SK-N-SH (cell line): ENCODE measurements around the gene SYNJ1. TPM values are rescaled to one million over a fixed set of nuclear protein-coding genes. Genes with fewer than 3 reads are reported as not detected.
A peak's percentile ranks its signal among the peaks of the same experiment; 100 is the strongest.

Experiments
- CTCF ChIA-PET: fragments of 300-600, 350-600 bp; formaldehyde crosslinking; extraction: SDS; loops from one replicate; lab custom pipeline; 2021; lab: Yijun Ruan, JAX
- POLR2A ChIA-PET: fragments of 350-600 bp; sonication (Branson Sonifier 250); formaldehyde crosslinking; extraction: SDS; loops from one replicate; lab custom pipeline; 2020; ENCODE audit warnings: antibody characterized with exemption, inconsistent platforms; lab: Yijun Ruan, JAX
- DNase-seq: peaks from one replicate; pipeline ENCODE4 v3.0.0; 2012
- H2AFZ ChIP-seq: fragments of 200-600 bp; sonication (generic); 2 replicates; pipeline ENCODE4 v1.8.1; 2016; ENCODE audit warnings: antibody characterized with exemption, mild to moderate bottlenecking, low read depth
- H3F3A ChIP-seq: fragments of 200-600 bp; sonication (generic); replicated peaks from 2 replicates; pipeline ENCODE3; 2016; ENCODE audit warnings: antibody characterized with exemption, mild to moderate bottlenecking; ENCODE audit not compliant: insufficient read depth
- H3K27ac ChIP-seq, 2 experiments: fragments of 200-500 bp in 1 of 2; fragments of 200-600 bp in 1 of 2; sonication (Bioruptor generic) in 1 of 2; sonication (generic), shearing (Covaris generic) in 1 of 2; 2 replicates each; pipeline versions ENCODE4 v1.5.1 to v1.6.1; 2014 to 2016; ENCODE audit warnings: low read depth in 2 of 2, inconsistent platforms in 1 of 2, low read length in 1 of 2, mild to moderate bottlenecking in 1 of 2, mixed read lengths in 1 of 2
- H3K27me3 ChIP-seq: fragments of 200-600 bp; sonication (generic), shearing (Covaris generic); 2 replicates; pipeline ENCODE4 v1.6.1; 2016; ENCODE audit warnings: mixed run types; ENCODE audit not compliant: insufficient read depth
- H3K36me3 ChIP-seq, 2 experiments: fragments of 200-500 bp in 1 of 2; fragments of 200-600 bp in 1 of 2; sonication (Bioruptor generic) in 1 of 2; sonication (generic) in 1 of 2; replicated peaks in 1 of 2; 2 replicates each; pipeline versions ENCODE3 to v1.5.1; 2014 to 2016; ENCODE audit warnings: low read length in 1 of 2, mild to moderate bottlenecking in 1 of 2; ENCODE audit not compliant: insufficient read depth in 2 of 2, control insufficient read depth in 1 of 2
- H3K4me1 ChIP-seq, 2 experiments: fragments of 200-500 bp in 1 of 2; fragments of 200-600 bp in 1 of 2; sonication (Bioruptor generic) in 1 of 2; sonication (generic), shearing (Covaris generic) in 1 of 2; 2 replicates each; pipeline versions ENCODE4 v1.5.1 to v1.6.1; 2014 to 2016; ENCODE audit warnings: low read depth in 1 of 2, low read length in 1 of 2, mixed run types in 1 of 2; ENCODE audit not compliant: insufficient read depth in 2 of 2, control insufficient read depth in 1 of 2
- H3K4me2 ChIP-seq: fragments of 200-600 bp; sonication (generic), shearing (Covaris generic); 2 replicates; pipeline ENCODE4 v1.6.1; 2017; ENCODE audit warnings: mixed run types
- H3K4me3 ChIP-seq, 2 experiments: fragments of 200-500 bp in 1 of 2; fragments of 200-600 bp in 1 of 2; sonication (Bioruptor generic) in 1 of 2; sonication (generic), shearing (Covaris generic) in 1 of 2; 2 replicates each; pipeline versions ENCODE4 v1.5.1 to v1.8.1; 2014 to 2016; ENCODE audit warnings: low read depth in 2 of 2, inconsistent platforms in 1 of 2, low read length in 1 of 2, mild to moderate bottlenecking in 1 of 2, mixed read lengths in 1 of 2, moderate library complexity in 1 of 2
- H3K79me2 ChIP-seq: fragments of 200-600 bp; sonication (generic); 2 replicates; pipeline ENCODE4 v1.8.1; 2017; ENCODE audit warnings: mild to moderate bottlenecking; ENCODE audit not compliant: insufficient read depth
- H3K9ac ChIP-seq: fragments of 200-600 bp; sonication (generic); 2 replicates; pipeline ENCODE4 v1.6.1; 2017; ENCODE audit warnings: mixed run types
- H3K9me2 ChIP-seq: fragments of 200-600 bp; sonication (generic); 2 replicates; pipeline ENCODE4 v1.6.1; 2017; ENCODE audit warnings: mixed run types
- H3K9me3 ChIP-seq: fragments of 200-600 bp; sonication (generic); 2 replicates; pipeline ENCODE4 v1.6.1; 2017; ENCODE audit warnings: mixed run types, mild to moderate bottlenecking, moderate library complexity
- H4K20me1 ChIP-seq: fragments of 200-600 bp; sonication (generic); 2 replicates; pipeline ENCODE4 v1.6.1; 2017; ENCODE audit warnings: mild to moderate bottlenecking, mixed run types; ENCODE audit not compliant: insufficient read depth
- CHD2 ChIP-seq: fragments of 150-350 bp; IDR thresholded peaks from 2 replicates; pipeline ENCODE4 v1.6.1; 2018; ENCODE audit warnings: low read length; ENCODE audit not compliant: partially characterized antibody
- CTCF ChIP-seq: fragments of 200-600 bp; sonication (generic); IDR thresholded peaks from 2 replicates; pipeline ENCODE4 v1.6.1; 2017; ENCODE audit warnings: antibody characterized with exemption, mild to moderate bottlenecking, moderate library complexity
- ELF1 ChIP-seq: IDR thresholded peaks from 2 replicates; pipeline ENCODE4 v1.4.0; 2012
- EP300 ChIP-seq, 2 experiments: IDR thresholded peaks; 2 replicates each; pipeline versions ENCODE4 v1.4.0 to v1.6.1; 2012; ENCODE audit warnings: borderline replicate concordance in 1 of 2, low read depth in 1 of 2, low read length in 1 of 2
- FOXJ3 ChIP-seq: sonication (generic); formaldehyde crosslinking; IDR thresholded peaks from 2 replicates; pipeline ENCODE4 v1.5.1; 2020; ENCODE audit warnings: mild to moderate bottlenecking, missing genetic modification reagents
- FOXM1 ChIP-seq: IDR thresholded peaks from 2 replicates; pipeline ENCODE4 v1.4.0; 2012; ENCODE audit warnings: low read depth, mild to moderate bottlenecking
- GABPA ChIP-seq: IDR thresholded peaks from 2 replicates; pipeline ENCODE4 v1.4.0; 2012; ENCODE audit warnings: low read depth, mild to moderate bottlenecking
- GATA2 ChIP-seq: sonication (generic); formaldehyde crosslinking; IDR thresholded peaks from 2 replicates; pipeline ENCODE4 v1.5.0; 2020; ENCODE audit warnings: mild to moderate bottlenecking, missing genetic modification reagents
- NFIC ChIP-seq: IDR thresholded peaks from 2 replicates; pipeline ENCODE4 v1.4.0; 2012; ENCODE audit warnings: borderline replicate concordance
- NRF1 ChIP-seq: IDR thresholded peaks from 2 replicates; pipeline ENCODE4 v1.6.1; 2012; ENCODE audit warnings: low read depth, mild to moderate bottlenecking, low read length
- PBX3 ChIP-seq: IDR thresholded peaks from 2 replicates; pipeline ENCODE4; 2012
- RAD21 ChIP-seq: IDR thresholded peaks from 2 replicates; pipeline ENCODE4 v1.6.1; 2012; ENCODE audit warnings: mild to moderate bottlenecking, low read length
- RCOR1 ChIP-seq: fragments of 150-350 bp; IDR thresholded peaks from 2 replicates; pipeline ENCODE4 v1.6.1; 2017; ENCODE audit warnings: antibody characterized with exemption, low read length
- RXRA ChIP-seq: IDR thresholded peaks from 2 replicates; pipeline ENCODE4 v1.4.0; 2012; ENCODE audit warnings: low read depth, mild to moderate bottlenecking, borderline replicate concordance
- SIN3A ChIP-seq: IDR thresholded peaks from 2 replicates; pipeline ENCODE4 v1.6.1; 2012; ENCODE audit warnings: low read depth, mild to moderate bottlenecking, low read length, moderate library complexity, borderline replicate concordance
- SMC3 ChIP-seq: IDR thresholded peaks from 2 replicates; pipeline ENCODE4 v1.6.1; 2012; ENCODE audit warnings: low read depth, low read length, improper control_type of control experiment
- TCF12 ChIP-seq: IDR thresholded peaks from 2 replicates; pipeline ENCODE4 v1.4.0; 2012
- TEAD4 ChIP-seq: IDR thresholded peaks from 2 replicates; pipeline ENCODE4 v1.4.0; 2012; ENCODE audit warnings: mild to moderate bottlenecking, borderline replicate concordance; ENCODE audit not compliant: insufficient read depth
- USF1 ChIP-seq: IDR thresholded peaks from 2 replicates; pipeline ENCODE4 v1.4.0; 2012; ENCODE audit warnings: low read depth, borderline replicate concordance
- USF2 ChIP-seq: fragments of 150-350 bp; IDR thresholded peaks from 2 replicates; pipeline ENCODE4 v1.6.1; 2017; ENCODE audit warnings: antibody characterized with exemption, low read length, low read depth, borderline replicate concordance
- YY1 ChIP-seq: IDR thresholded peaks from 2 replicates; pipeline ENCODE4 v1.4.0; 2012; ENCODE audit warnings: low read depth, mild to moderate bottlenecking
- WGBS: methylation state at CpG from one replicate; pipeline ENCODE4 v1.1.6; 2017; ENCODE audit warnings: low lambda C conversion rate; 5-methylcytosine and 5-hydroxymethylcytosine counted together
- polyA plus RNA-seq, 3 experiments: library from polyadenylated mRNA; depleted of rRNA; stranded (reverse); fragments of >200 nt; gene quantifications; 2 replicates each; pipeline ENCODE4 v1.2.3, GENCODE V29; 2012

The SYNJ1 gene
- polyA plus RNA-seq, 1 of the 3 experiments (the other 2 are of a cell fraction) = 3.3 TPM

GRCh38 chr21:32612999-32613337, 114.8 kb downstream of the SYNJ1 start:
- peak overlapping the region; percentile 97 for H3K9ac ChIP-seq
- H3K79me2 ChIP-seq = peaks cover 31% of the 10 kb centered on the region
- peak overlapping the region; percentile 97 for H3K4me2 ChIP-seq
- H3K27me3 ChIP-seq = no peaks in the 10 kb centered on the region
- CTCF ChIA-PET = interaction anchor here (0.6 to 3.0 kb wide), 5 partner anchors 12 to 242 kb away, joined by 3 to 18 read pairs (median 3); no protein-coding TSS in a partner anchor
- no peak for TF ChIP-seq USF2
- TF ChIP-seq SIN3A = no peak
- 0 out of 2 replicates have a peak, but pooled peaks have one; percentile 6 for TF ChIP-seq TEAD4
- TF ChIP-seq RCOR1 = no peak
- H3K36me3 ChIP-seq = peaks cover 8 to 11% of the 10 kb centered on the region in 2 experiments
- POLR2A ChIA-PET = interaction anchor here (0.8 to 1.6 kb wide), 3 partner anchors 12 to 115 kb away, joined by 3 to 5 read pairs (median 4); partner anchors contain the start of gene SYNJ1
- peaks cover 3 to 8% of the 10 kb centered on the region in 2 experiments; a peak in 3 of 4 replicates for H3K4me1 ChIP-seq
- H3F3A ChIP-seq = peaks cover 25% of the 10 kb centered on the region
- under 1% methylated on average over 15 of the region's 15 CpGs for WGBS
- peak overlapping the region; percentile 97 for H2AFZ ChIP-seq
- no peak for DNase-seq
- H3K9me2 ChIP-seq = no peaks in the 10 kb centered on the region
- H3K4me3 ChIP-seq = peak overlapping the region; percentile 90 to 98
- peak overlapping the region; percentile 98 to 100 for H3K27ac ChIP-seq
- H3K9me3 ChIP-seq = no peaks in the 10 kb centered on the region
- no peaks in the 10 kb centered on the region for H4K20me1 ChIP-seq

- ChIA-PET CTCF (interaction anchor here (0.6 to 3.0 kb wide), 6 partner anchors 12 to 241 kb away, joined by 3 to 18 read pairs (median 3); partner anchors contain the start of gene SYNJ1), POLR2A (interaction anchor here (0.6 to 1.6 kb wide), 4 partner anchors 11 to 159 kb away, joined by 3 to 5 read pairs (median 4); partner anchors contain the start of genes PAXBP1 and SYNJ1)
- H3K9ac ChIP-seq = peak within 1 kb of the TSS; percentile 97
- peaks cover 3 to 8% of the 10 kb centered on the region in 2 experiments; a peak in 3 of 4 replicates for H3K4me1 ChIP-seq
- H3K27me3 ChIP-seq = no peaks in the 10 kb centered on the region
- peaks cover 13 to 17% of the 10 kb centered on the region in 2 experiments for H3K36me3 ChIP-seq
- under 1% methylated on average over 36 of the region's 81 CpGs for WGBS
- peak within 1 kb of the TSS; percentile 97 for H2AFZ ChIP-seq
- H3K9me3 ChIP-seq = no peaks in the 10 kb centered on the region
- peak within 1 kb of the TSS; percentile 97 for H3K4me2 ChIP-seq
- peak within 1 kb of the TSS; percentile 98 to 100 for H3K27ac ChIP-seq
- no peaks in the 10 kb centered on the region for H3K9me2 ChIP-seq
- DNase-seq = peak; percentile 90
- peaks cover 25% of the 10 kb centered on the region for H3F3A ChIP-seq
- H3K79me2 ChIP-seq = peaks cover 31% of the 10 kb centered on the region
- peak within 1 kb of the TSS; percentile 90 to 98 for H3K4me3 ChIP-seq
- no peaks in the 10 kb centered on the region for H4K20me1 ChIP-seq
- TF ChIP-seq EP300 (IDR thresholded peaks at IDR 0.05; ENCODE audit: borderline replicate concordance in 1 of 2, low read depth in 1 of 2, low read length in 1 of 2) = no peak; a peak in 1 of 4 replicates
- TF ChIP-seq GATA2 (CRISPR knock-in tag) = no peak
- peak; percentile 89 for TF ChIP-seq SIN3A
- 0 out of 2 replicates have a peak, but pooled peaks have one; percentile 51 for TF ChIP-seq TEAD4
- no peak for TF ChIP-seq CTCF
- no peak for TF ChIP-seq RAD21
- no peak for TF ChIP-seq NRF1
- no peak for TF ChIP-seq TCF12
- peak; percentile 65 for TF ChIP-seq CHD2
- no peak for TF ChIP-seq RXRA
- TF ChIP-seq GABPA = peak; percentile 94
- no peak for TF ChIP-seq SMC3
- peak; percentile 87 for TF ChIP-seq ELF1
- peak; percentile 60 for TF ChIP-seq FOXJ3 (CRISPR knock-in tag)
- peak; percentile 43 for TF ChIP-seq PBX3
- peak; percentile 38 for TF ChIP-seq USF1
- TF ChIP-seq FOXM1 = 0 out of 2 replicates have a peak, but pooled peaks have one; percentile 18
- no peak for TF ChIP-seq NFIC
- TF ChIP-seq YY1 = no peak
Observed at GRCh38 chr21:32612075-32612998, 115.5 kb downstream of the SYNJ1 start, which contains the start of gene CFAP298. Gene CFAP298 (minus strand): TSS chr21:32612377. CDS start chr21:32612243, 134 bp downstream.
